Metanephros (tissue), 2 donors: ENCODE results near the gene LHX8. TPM values are rescaled to one million over a fixed set of nuclear protein-coding genes. Genes with fewer than 3 reads are reported as not detected.

Experiments
- small RNA-seq: library from RNA; depleted of rRNA; stranded (forward); fragments of <200 nt; gene quantifications from one replicate; pipeline ENCODE3, GENCODE V24; 2014; ENCODE audit warnings: low replicate concordance
- total RNA-seq: library from RNA; depleted of rRNA; stranded (reverse); fragments of >200 nt; gene quantifications from one replicate; pipeline ENCODE4 v1.2.3, GENCODE V29; 2014

Gene LHX8
- total RNA-seq = not detected

GRCh38 chr1:75133750-75134646 lies at the start of gene LHX8:
Gene LHX8 (plus strand): TSS chr1:75134388. CDS start chr1:75136615, 2,227 bp downstream.

Small RNA genes lying within 50 kb of the gene (small RNA-seq; reads per million reads assigned to genes)
- not detected for gene RNU6-622P
